Ovary (tissue), 9 donors: ENCODE results near the gene NECTIN2. TPM values are rescaled to one million over a fixed set of nuclear protein-coding genes. Genes with fewer than 3 reads are reported as not detected.

Source experiments
- DNase-seq, 5 donors: peaks; one replicate each; pipeline ENCODE4 v3.0.0-alpha.2; 2019 to 2020
- H3K27ac ChIP-seq, 2 donors: fragments of 200-600 bp; one replicate each; pipeline versions ENCODE4 v1.5.1 to v1.8.0; 2019 to 2022
- H3K27me3 ChIP-seq: fragments of 200-600 bp; one replicate; pipeline ENCODE4 v1.8.0; 2022
- H3K36me3 ChIP-seq: fragments of 200-600 bp; sonication (generic); one replicate; pipeline ENCODE4 v1.5.1; 2019
- H3K4me1 ChIP-seq: one replicate; pipeline ENCODE4 v1.8.1; 2013; ENCODE audit warnings: mild to moderate bottlenecking, moderate library complexity; ENCODE audit not compliant: insufficient read depth
- H3K4me3 ChIP-seq: fragments of 200-600 bp; sonication (generic); one replicate; pipeline ENCODE4 v1.5.1; 2017
- H3K9me3 ChIP-seq, 2 donors: fragments of 200-600 bp in 1 of 2; sonication (generic) in 1 of 2; one replicate each; pipeline versions ENCODE4 v1.5.1 to v1.8.1; 2013 to 2019; ENCODE audit warnings: mild to moderate bottlenecking in 1 of 2, moderate library complexity in 1 of 2
- CTCF ChIP-seq, 3 donors: fragments of 450-650 bp in 2 of 3; fragments of 200-600 bp in 1 of 3; IDR thresholded peaks; one replicate each; pipeline versions ENCODE4 v1.5.1 to v1.8.0; 2016 to 2022; ENCODE audit warnings: antibody characterized with exemption in 3 of 3, mild to moderate bottlenecking in 1 of 3
- EP300 ChIP-seq: sonication (generic); formaldehyde crosslinking; IDR thresholded peaks from one replicate; pipeline ENCODE4 v1.6.1; 2017; ENCODE audit warnings: antibody characterized with exemption
- POLR2A ChIP-seq: fragments of 450-650 bp; IDR thresholded peaks from one replicate; pipeline ENCODE4 v1.6.1; 2017; ENCODE audit warnings: antibody characterized with exemption, mild to moderate bottlenecking, moderate library complexity
- WGBS, 3 donors: extraction: QIAGEN DNeasy Blood & Tissue Kit in 1 of 3; methylation state at CpG; one replicate each; pipeline versions ENCODE4 v1.1.5 to v1.1.7; 2013 to 2017; 5-methylcytosine and 5-hydroxymethylcytosine counted together
- intact Hi-C, 4 donors: fragments of 100-400 bp; cut with DNase I; formaldehyde crosslinking; loops; one replicate each; pipeline versions ENCODE4 v1.11.0 to v1.15.1; 2022 to 2023
- polyA plus RNA-seq, 2 donors: library from polyadenylated mRNA; stranded (reverse); fragments of 200-250 nt in 1 of 2; fragments of 350-450 nt in 1 of 2; fragmentation: Illumina TruSeq in 1 of 2; extraction: RNeasy Lipid Tissue Mini Kit (QIAGEN cat#74804) in 1 of 2; gene quantifications; one replicate each; pipeline ENCODE4 v1.2.3, GENCODE V29; 2013 to 2014
- total RNA-seq, 7 donors: library from RNA; depleted of rRNA in 2 of 7; stranded (reverse); fragments of >200 nt in 2 of 7; fragmentation: NEBNext Ultra II Directional in 3 of 7; extraction: Animal tissue kit (Norgen Biotek cat#: 25700) in 3 of 7; gene quantifications; one replicate each; pipeline versions ENCODE4 v1.1.0 to v1.2.4, GENCODE V29; 2016 to 2023
- donor health status: DM: no; HTN: no; CAD: no; lungs with moderate emphysema.
- donor health status: DM: no; HTN: no; CAD: no.
- donor health status: Bipolar disorder and iron deficiency.
- donor health status: DM: yes; HTN: yes; CAD: no.
- donor health status: DM: no; HTN: no; CAD: no.
- donor health status: DM: yes; HTN: yes; CAD: no.

The NECTIN2 gene
- total and polyA plus RNA-seq, 9 donors: 37.8 to 185 (median 71.8) TPM

- Histone ChIP-seq H3K27ac (peak overlapping the region; percentile 89 to 91), H3K4me3 (peak overlapping the region; percentile 62), H3K9me3 (no peaks in the 10 kb centered on the region), H3K36me3 (no peaks in the 10 kb centered on the region), H3K27me3 (no peaks in the 10 kb centered on the region), H3K4me1 (peaks cover 12% of the 10 kb centered on the region)
- DNase-seq: peak in 1 of 5 donors; percentile 100
- TF ChIP-seq POLR2A: peak; percentile 61
- no peak for TF ChIP-seq EP300
- TF ChIP-seq CTCF (IDR thresholded peaks at IDR 0.05): peak in 1 of 3 donors; percentile 14
- intact Hi-C loops: loop anchor here in 1 of 4 donors (1.0 kb wide), 1 partner anchor 44 kb away; the partner anchor contains the start of gene NECTIN2
- 0 to 1% (median 0%) methylated on average over 40 of the region's 40 CpGs for WGBS, 3 donors
Observed at GRCh38 chr19:44890366-44891015, 44.4 kb downstream of the NECTIN2 start.

- H3K4me1 ChIP-seq: peaks cover 12% of the 10 kb centered on the region
- H3K27me3 ChIP-seq: no peaks in the 10 kb centered on the region
- H3K4me3 ChIP-seq: peak within 1 kb of the TSS; percentile 62
- peak in 4 of 5 donors; percentile 100 for DNase-seq
- intact Hi-C loops: loop anchor here in 1 of 4 donors (1.0 kb wide), 1 partner anchor 45 kb away; the partner anchor contains the start of gene NECTIN2
- no peaks in the 10 kb centered on the region for H3K9me3 ChIP-seq
- peak within 1 kb of the TSS; percentile 89 to 91 for H3K27ac ChIP-seq
- TF ChIP-seq CTCF (IDR thresholded peaks at IDR 0.05) (peak in 2 of 3 donors; percentile 14 to 33), POLR2A (peak; percentile 50), EP300 (no peak)
- H3K36me3 ChIP-seq: no peaks in the 10 kb centered on the region
- WGBS, 3 donors: 0 to 1% (median 1%) methylated on average over 59 to 81 of the region's 81 CpGs
Observed at GRCh38 chr19:44891016-44891882, 45.2 kb downstream of the NECTIN2 start, which contains the start of gene TOMM40. TOMM40 (plus strand) TSS chr19:44891254; CDS start chr19:44891416, 162 bp downstream.

GRCh38 chr19:44892932-44893331, 46.8 kb downstream of the NECTIN2 start:
- no peak for DNase-seq
- TF ChIP-seq POLR2A (no peak), CTCF (IDR thresholded peaks at IDR 0.05) (no peak)
- H3K27ac ChIP-seq: no peak overlapping the region
- H3K4me3 ChIP-seq: no peak overlapping the region
- peaks cover 12% of the 10 kb centered on the region for H3K4me1 ChIP-seq
- no peaks in the 10 kb centered on the region for H3K27me3 ChIP-seq
- WGBS, 3 donors: 81 to 84% (median 83%) methylated on average over 7 of the region's 7 CpGs
- intact Hi-C loops: no loop called here
- H3K9me3 ChIP-seq: no peaks in the 10 kb centered on the region
- no peaks in the 10 kb centered on the region for H3K36me3 ChIP-seq

GRCh38 chr19:44893332-44894051, 47.4 kb downstream of the NECTIN2 start:
- intact Hi-C loops: no loop called here
- Histone ChIP-seq H3K27ac (no peak overlapping the region), H3K4me3 (no peak overlapping the region), H3K4me1 (peaks cover 12% of the 10 kb centered on the region), H3K27me3 (no peaks in the 10 kb centered on the region), H3K36me3 (no peaks in the 10 kb centered on the region), H3K9me3 (no peaks in the 10 kb centered on the region)
- DNase-seq: no peak
- TF ChIP-seq CTCF (IDR thresholded peaks at IDR 0.05) (no peak), POLR2A (no peak), EP300 (no peak)
- 76 to 84% (median 82%) methylated on average over 17 to 18 of the region's 18 CpGs for WGBS, 3 donors
